ENCODE measurements around the gene SRPX.

SRPX gene

GRCh38 chrX:38102240-38102639 lies 118.4 kb downstream of the SRPX start:
- H3K36me3 ChIP-seq (ENCODE audit: control insufficient read depth, insufficient read depth, low read length) = no peaks in the 10 kb centered on the region
- H3K27me3 ChIP-seq (ENCODE audit: control insufficient read depth, insufficient read depth, low read length) = no peaks in the 10 kb centered on the region
- peaks cover 9% of the 10 kb centered on the region for H3K4me1 ChIP-seq (ENCODE audit: control insufficient read depth, insufficient read depth, low read length)
- no peaks in the 10 kb centered on the region for H3K9me3 ChIP-seq (ENCODE audit: control insufficient read depth, low read length)
- H3K9ac ChIP-seq (ENCODE audit: low read length) = no peak overlapping the region
- H3K4me3 ChIP-seq (ENCODE audit: low read length) = no peak overlapping the region

- no peaks in the 10 kb centered on the region for H3K4me1 ChIP-seq (ENCODE audit: control insufficient read depth, insufficient read depth, low read length)
- no peak overlapping the region for H3K9ac ChIP-seq (ENCODE audit: low read length)
- H3K36me3 ChIP-seq (ENCODE audit: control insufficient read depth, insufficient read depth, low read length) = no peaks in the 10 kb centered on the region
- no peaks in the 10 kb centered on the region for H3K27me3 ChIP-seq (ENCODE audit: control insufficient read depth, insufficient read depth, low read length)
- no peaks in the 10 kb centered on the region for H3K9me3 ChIP-seq (ENCODE audit: control insufficient read depth, low read length)
- H3K4me3 ChIP-seq (ENCODE audit: low read length) = no peak overlapping the region
These were observed 121.0 kb downstream of the SRPX start for GRCh38 chrX:38099688-38100087.

Measured in mucosa of stomach (tissue), 1 donor.